Trophoblast cell (in vitro differentiated cells and primary cell): Measurements from ENCODE around the gene CTNNA3.

Experiments
- DNase-seq, 2 donors: peaks; one replicate each; pipeline ENCODE4 v3.0.0-alpha.2; 2016
- H2AFZ ChIP-seq: 2 replicates; pipeline ENCODE4 v1.6.1; 2013; ENCODE audit warnings: low read length, moderate library complexity, mild to moderate bottlenecking; ENCODE audit not compliant: insufficient read depth, poor library complexity
- H2AK5ac ChIP-seq: 2 replicates; pipeline ENCODE4 v1.6.1; 2013; ENCODE audit warnings: mild to moderate bottlenecking, low read length
- H2BK120ac ChIP-seq: 2 replicates; pipeline ENCODE4 v1.6.1; 2013; ENCODE audit warnings: low read length, mild to moderate bottlenecking, moderate library complexity; ENCODE audit not compliant: insufficient read depth, poor library complexity
- H2BK12ac ChIP-seq: 2 replicates; pipeline ENCODE4 v1.6.1; 2013; ENCODE audit warnings: mild to moderate bottlenecking, low read length, moderate library complexity
- H2BK5ac ChIP-seq: 2 replicates; pipeline ENCODE4 v1.6.1; 2013; ENCODE audit warnings: low read length, low read depth, moderate library complexity, mild to moderate bottlenecking; ENCODE audit not compliant: poor library complexity
- H3K14ac ChIP-seq: 2 replicates; pipeline ENCODE4 v1.6.1; 2013; ENCODE audit warnings: mild to moderate bottlenecking, low read length
- H3K18ac ChIP-seq: 2 replicates; pipeline ENCODE4 v1.6.1; 2013; ENCODE audit warnings: mild to moderate bottlenecking, low read length
- H3K23ac ChIP-seq: 2 replicates; pipeline ENCODE4 v1.6.1; 2013; ENCODE audit warnings: low read length
- H3K27ac ChIP-seq: 2 replicates; pipeline ENCODE4 v1.5.1; 2013; ENCODE audit warnings: low read depth, mild to moderate bottlenecking, inconsistent platforms, low read length, moderate library complexity
- H3K27me3 ChIP-seq: 2 replicates; pipeline ENCODE4 v1.6.1; 2013; ENCODE audit warnings: inconsistent platforms, mild to moderate bottlenecking, low read length, moderate library complexity; ENCODE audit not compliant: insufficient read depth
- H3K36me3 ChIP-seq, 2 experiments: 1 replicate in 1 of 2; 2 replicates in 1 of 2; pipeline ENCODE4 v1.6.1; 2013; ENCODE audit warnings: low read length in 2 of 2, mild to moderate bottlenecking in 2 of 2, moderate library complexity in 1 of 2; ENCODE audit not compliant: insufficient read depth in 2 of 2, control insufficient read depth in 1 of 2
- H3K4ac ChIP-seq: 2 replicates; pipeline ENCODE4 v1.6.1; 2013; ENCODE audit warnings: low read depth, mild to moderate bottlenecking, low read length, moderate library complexity
- H3K4me1 ChIP-seq, 2 experiments: 1 replicate in 1 of 2; 2 replicates in 1 of 2; pipeline ENCODE4 v1.6.1; 2013; ENCODE audit warnings: low read length in 2 of 2, mild to moderate bottlenecking in 2 of 2, moderate library complexity in 1 of 2; ENCODE audit not compliant: insufficient read depth in 2 of 2, control insufficient read depth in 1 of 2
- H3K4me2 ChIP-seq: 2 replicates; pipeline ENCODE4 v1.6.1; 2013; ENCODE audit warnings: inconsistent platforms, mild to moderate bottlenecking, low read length, moderate library complexity
- H3K4me3 ChIP-seq: 2 replicates; pipeline ENCODE4 v1.5.1; 2013; ENCODE audit warnings: mild to moderate bottlenecking, low read depth, low read length, inconsistent platforms
- H3K79me1 ChIP-seq: one replicate; pipeline ENCODE4 v1.6.1; 2013; ENCODE audit warnings: low read length
- H3K79me2 ChIP-seq: 2 replicates; pipeline ENCODE4 v1.6.1; 2013; ENCODE audit warnings: low read length, mild to moderate bottlenecking; ENCODE audit not compliant: control insufficient read depth, insufficient read depth, poor library complexity
- H3K9ac ChIP-seq: 2 replicates; pipeline ENCODE4 v1.6.1; 2013; ENCODE audit warnings: mild to moderate bottlenecking, low read length
- H3K9me3 ChIP-seq: 2 replicates; pipeline ENCODE4 v1.6.1; 2013; ENCODE audit warnings: low read depth, mild to moderate bottlenecking, control low read depth, inconsistent platforms, low read length; ENCODE audit not compliant: insufficient read depth
- H4K12ac ChIP-seq: 2 replicates; pipeline ENCODE4 v1.6.1; 2013; ENCODE audit warnings: low read depth, mild to moderate bottlenecking, low read length, moderate library complexity
- H4K8ac ChIP-seq: 2 replicates; pipeline ENCODE4 v1.6.1; 2013; ENCODE audit warnings: low read depth, mild to moderate bottlenecking, low read length, moderate library complexity
- H4K91ac ChIP-seq: one replicate; pipeline ENCODE4 v1.6.1; 2013; ENCODE audit warnings: low read depth, mild to moderate bottlenecking, low read length, moderate library complexity
- WGBS: extraction: QIAGEN DNeasy Blood & Tissue Kit; methylation state at CpG from one replicate; pipeline ENCODE4 v1.1.7; 2013; ENCODE audit warnings: missing lambda C conversion rate; ENCODE audit not compliant: insufficient read length, insufficient coverage; ENCODE audit errors: extremely low coverage; 5-methylcytosine and 5-hydroxymethylcytosine counted together

Gene CTNNA3

DNA sequence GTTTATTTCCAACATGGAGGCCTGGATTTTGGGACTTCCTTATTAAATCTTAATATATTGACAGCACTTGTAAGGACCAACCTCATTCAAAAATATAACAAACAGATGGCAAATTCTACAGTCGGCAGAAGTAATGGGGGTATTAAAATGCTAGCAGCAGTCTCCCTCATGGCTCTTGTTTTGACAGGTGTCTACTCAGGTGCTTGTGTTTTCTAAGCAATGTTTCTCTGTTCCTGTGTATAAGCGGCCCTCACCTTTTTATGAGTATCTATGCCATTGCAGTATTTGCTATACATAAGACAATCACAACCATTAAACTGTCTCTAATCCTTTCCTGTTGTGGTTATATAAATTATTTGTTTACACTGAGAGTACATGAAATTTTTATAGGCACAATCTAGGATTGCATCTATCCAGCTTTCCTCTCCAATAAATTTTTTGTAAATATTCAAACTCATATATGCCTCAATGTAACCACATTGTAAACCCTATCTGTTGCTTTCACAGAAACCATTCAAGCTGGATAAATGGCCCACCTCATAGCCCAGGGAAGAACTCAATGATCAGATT is 835.5 kb downstream of the CTNNA3 start:
- H3K36me3 ChIP-seq = no peaks in the 10 kb centered on the region
- H3K79me1 ChIP-seq = no peaks in the 10 kb centered on the region
- H3K9ac ChIP-seq = no peak overlapping the region
- no peaks in the 10 kb centered on the region for H3K27me3 ChIP-seq
- H3K4ac ChIP-seq = no peak overlapping the region
- H4K91ac ChIP-seq = no peak overlapping the region
- H3K79me2 ChIP-seq = no peaks in the 10 kb centered on the region
- no peak overlapping the region for H3K27ac ChIP-seq
- no peaks in the 10 kb centered on the region for H3K9me3 ChIP-seq
- H2BK120ac ChIP-seq = no peak overlapping the region
- H3K14ac ChIP-seq = no peak overlapping the region
- H2AFZ ChIP-seq = no peak overlapping the region
- WGBS = no CpG with 5 or more reads among the region's 2 CpGs
- H3K18ac ChIP-seq = no peak overlapping the region
- H2BK12ac ChIP-seq = no peak overlapping the region
- H4K12ac ChIP-seq = no peak overlapping the region
- no peak overlapping the region for H3K4me2 ChIP-seq
- H2AK5ac ChIP-seq = no peak overlapping the region
- DNase-seq = no peak
- H3K4me1 ChIP-seq = no peaks in the 10 kb centered on the region
- no peak overlapping the region for H4K8ac ChIP-seq
- no peak overlapping the region for H2BK5ac ChIP-seq
- H3K4me3 ChIP-seq = no peak overlapping the region
- no peak overlapping the region for H3K23ac ChIP-seq

DNA sequence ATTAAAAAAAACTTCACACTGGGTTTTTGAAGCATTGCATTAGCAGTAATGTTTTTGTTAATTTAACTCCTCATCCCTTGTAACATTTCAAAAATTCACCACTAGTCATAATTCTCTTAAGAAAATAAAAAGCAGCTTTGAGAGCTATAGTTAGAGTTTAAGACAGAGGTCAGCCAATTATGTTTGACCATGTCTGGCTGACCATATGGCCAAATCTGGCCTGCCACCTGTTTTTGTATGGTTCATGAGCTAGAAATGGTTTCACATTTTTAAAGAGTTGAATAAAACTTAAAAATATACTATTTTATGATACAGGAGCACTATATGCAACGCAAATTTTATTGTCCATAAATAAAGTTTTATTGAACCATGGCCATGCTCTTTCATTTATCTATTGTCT is 843.2 kb downstream of the CTNNA3 start:
- H2BK5ac ChIP-seq = no peak overlapping the region
- no peak overlapping the region for H3K4me2 ChIP-seq
- no peak overlapping the region for H3K14ac ChIP-seq
- H3K27ac ChIP-seq = no peak overlapping the region
- H2AK5ac ChIP-seq = no peak overlapping the region
- no peaks in the 10 kb centered on the region for H3K4me1 ChIP-seq
- no peak for DNase-seq
- H3K79me1 ChIP-seq = no peaks in the 10 kb centered on the region
- H3K36me3 ChIP-seq = no peaks in the 10 kb centered on the region
- H3K4me3 ChIP-seq = no peak overlapping the region
- no peak overlapping the region for H2BK12ac ChIP-seq
- H3K79me2 ChIP-seq = no peaks in the 10 kb centered on the region
- H3K23ac ChIP-seq = no peak overlapping the region
- no peak overlapping the region for H2BK120ac ChIP-seq
- no peak overlapping the region for H3K9ac ChIP-seq
- H3K4ac ChIP-seq = no peak overlapping the region
- no peak overlapping the region for H4K8ac ChIP-seq
- no peak overlapping the region for H4K91ac ChIP-seq
- H2AFZ ChIP-seq = no peak overlapping the region
- H4K12ac ChIP-seq = no peak overlapping the region
- no peak overlapping the region for H3K18ac ChIP-seq
- H3K9me3 ChIP-seq = no peaks in the 10 kb centered on the region
- no CpG with 5 or more reads among the region's 1 CpG for WGBS
- no peaks in the 10 kb centered on the region for H3K27me3 ChIP-seq

- H3K9me3 ChIP-seq = no peaks in the 10 kb centered on the region
- WGBS = no CpG with 5 or more reads among the region's 3 CpGs
- no peak overlapping the region for H4K12ac ChIP-seq
- H3K14ac ChIP-seq = no peak overlapping the region
- H4K91ac ChIP-seq = no peak overlapping the region
- no peak for DNase-seq
- no peak overlapping the region for H2AFZ ChIP-seq
- no peak overlapping the region for H3K23ac ChIP-seq
- H3K4me2 ChIP-seq = no peak overlapping the region
- no peak overlapping the region for H4K8ac ChIP-seq
- H2BK12ac ChIP-seq = no peak overlapping the region
- H3K27ac ChIP-seq = no peak overlapping the region
- no peaks in the 10 kb centered on the region for H3K36me3 ChIP-seq
- no peaks in the 10 kb centered on the region for H3K79me1 ChIP-seq
- H3K4me3 ChIP-seq = no peak overlapping the region
- H3K79me2 ChIP-seq = no peaks in the 10 kb centered on the region
- H3K9ac ChIP-seq = no peak overlapping the region
- no peaks in the 10 kb centered on the region for H3K27me3 ChIP-seq
- no peaks in the 10 kb centered on the region for H3K4me1 ChIP-seq
- H2AK5ac ChIP-seq = no peak overlapping the region
- no peak overlapping the region for H2BK120ac ChIP-seq
- no peak overlapping the region for H2BK5ac ChIP-seq
- H3K18ac ChIP-seq = no peak overlapping the region
- no peak overlapping the region for H3K4ac ChIP-seq
These were observed 847.1 kb downstream of the CTNNA3 start for GRCh38 chr10:66848856-66849255.

GRCh38 chr10:66844176-66844942 is 851.6 kb downstream of the CTNNA3 start:
- Histone ChIP-seq H2BK120ac (no peak overlapping the region), H3K4me2 (no peak overlapping the region), H3K9ac (no peak overlapping the region), H3K27me3 (no peaks in the 10 kb centered on the region), H3K9me3 (no peaks in the 10 kb centered on the region), H2AFZ (no peak overlapping the region), H3K4ac (no peak overlapping the region), H3K23ac (no peak overlapping the region), H3K36me3 (no peaks in the 10 kb centered on the region), H2BK12ac (no peak overlapping the region), H3K27ac (no peak overlapping the region), H4K91ac (no peak overlapping the region), H2AK5ac (no peak overlapping the region), H2BK5ac (no peak overlapping the region), H3K14ac (no peak overlapping the region), H3K79me1 (no peaks in the 10 kb centered on the region), H3K18ac (no peak overlapping the region), H3K4me1 (no peaks in the 10 kb centered on the region), H4K12ac (no peak overlapping the region), H3K79me2 (no peaks in the 10 kb centered on the region), H4K8ac (no peak overlapping the region), H3K4me3 (no peak overlapping the region)
- no peak for DNase-seq
- no CpG with 5 or more reads among the region's 1 CpG for WGBS
